ENCODE results near the gene ITGA11.

The ITGA11 gene

GRCh38 chr15:68261980-68262379, 170.0 kb downstream of the ITGA11 start:
- no peak for DNase-seq

GRCh38 chr15:68261241-68261640, 170.7 kb downstream of the ITGA11 start:
- DNase-seq: no peak

GRCh38 chr15:68259883-68260282, 172.1 kb downstream of the ITGA11 start:
- DNase-seq: no peak

- no peak for DNase-seq
Measured at GRCh38 chr15:68258692-68259091, 173.3 kb downstream of the ITGA11 start.

GRCh38 chr15:68256675-68257450, 175.1 kb downstream of the ITGA11 start:
- DNase-seq: peak; percentile 77

- peak; percentile 81 for DNase-seq
Measured at GRCh38 chr15:68252925-68253534, 178.9 kb downstream of the ITGA11 start.

- no peak for DNase-seq
Measured at GRCh38 chr15:68249058-68249713, 182.8 kb downstream of the ITGA11 start.
